SK-N-SH treated with all-trans-retinoic acid at 6 μM for 48 hours (cell line): ENCODE data around the gene ACBD6.

Source experiments
- ATAC-seq: fragments of 200-7000 bp; cut with Tn5 transposase; 3 replicates; pipeline ENCODE4 v1.9.1; 2020; ENCODE audit warnings: mild to moderate bottlenecking, moderate library complexity
- ARNTL ChIP-seq: fragments of 450-650 bp; formaldehyde crosslinking; IDR thresholded peaks from 2 replicates; pipeline ENCODE4 v1.5.0; 2020; ENCODE audit warnings: low read depth, mild to moderate bottlenecking, moderate library complexity, borderline replicate concordance
- BACH2 ChIP-seq: fragments of 250-450 bp; sonication (Bioruptor Pico); IDR thresholded peaks from 2 replicates; pipeline ENCODE4 v1.9.0; 2021; ENCODE audit warnings: mild to moderate bottlenecking, borderline replicate concordance
- CREB5 ChIP-seq: fragments of 250-450 bp; sonication (Bioruptor Pico); IDR thresholded peaks from 2 replicates; pipeline ENCODE4 v1.5.1; 2020; ENCODE audit warnings: low read depth, mild to moderate bottlenecking, moderate library complexity
- CSDC2 ChIP-seq: fragments of 250-450 bp; sonication (Bioruptor Pico); IDR thresholded peaks from 2 replicates; pipeline ENCODE4 v1.5.0; 2020; ENCODE audit warnings: mild to moderate bottlenecking, moderate library complexity
- GLIS3 ChIP-seq: fragments of 250-450 bp; sonication (Bioruptor Pico); IDR thresholded peaks from 2 replicates; pipeline ENCODE4 v1.5.0; 2020; ENCODE audit warnings: mild to moderate bottlenecking, moderate library complexity
- ISL1 ChIP-seq: fragments of 250-450 bp; sonication (Bioruptor Pico); IDR thresholded peaks from 2 replicates; pipeline ENCODE4 v2.1.2; 2022; ENCODE audit warnings: mild to moderate bottlenecking, moderate library complexity
- OSR1 ChIP-seq: fragments of 250-450 bp; sonication (Bioruptor Pico); IDR thresholded peaks from 2 replicates; pipeline ENCODE4 v1.8.0; 2022; ENCODE audit warnings: moderate library complexity, mild to moderate bottlenecking, inconsistent platforms
- PATZ1 ChIP-seq: fragments of 250-450 bp; sonication (Bioruptor Pico); IDR thresholded peaks from 2 replicates; pipeline ENCODE4 v1.8.0; 2020; ENCODE audit warnings: mild to moderate bottlenecking, moderate library complexity, borderline replicate concordance
- POU6F1 ChIP-seq: fragments of 250-450 bp; sonication (Bioruptor Pico); IDR thresholded peaks from 2 replicates; pipeline ENCODE4 v1.8.0; 2021; ENCODE audit warnings: low read depth, mild to moderate bottlenecking, moderate library complexity, borderline replicate concordance
- RARB ChIP-seq: fragments of 250-450 bp; sonication (Bioruptor Pico); IDR thresholded peaks from 2 replicates; pipeline ENCODE4 v1.8.0; 2021; ENCODE audit warnings: mild to moderate bottlenecking, moderate library complexity
- SNAI2 ChIP-seq: fragments of 250-450 bp; sonication (Bioruptor Pico); IDR thresholded peaks from 2 replicates; pipeline ENCODE4 v1.5.0; 2020; ENCODE audit warnings: mild to moderate bottlenecking, moderate library complexity
- TCF4 ChIP-seq: fragments of 250-450 bp; sonication (Bioruptor Pico); IDR thresholded peaks from 2 replicates; pipeline ENCODE4 v1.8.0; 2021; ENCODE audit warnings: mild to moderate bottlenecking, moderate library complexity, borderline replicate concordance
- TOX ChIP-seq: fragments of 250-450 bp; sonication (Bioruptor Pico); IDR thresholded peaks from 2 replicates; pipeline ENCODE4 v1.8.0; 2021; ENCODE audit warnings: mild to moderate bottlenecking, moderate library complexity, borderline replicate concordance
- TSHZ2 ChIP-seq: fragments of 250-450 bp; sonication (Bioruptor Pico); IDR thresholded peaks from 2 replicates; pipeline ENCODE4 v1.5.0; 2020; ENCODE audit warnings: mild to moderate bottlenecking, moderate library complexity
- ZC3H10 ChIP-seq: fragments of 250-450 bp; sonication (Bioruptor Pico); IDR thresholded peaks from 2 replicates; pipeline ENCODE4 v1.5.1; 2021; ENCODE audit warnings: mild to moderate bottlenecking, moderate library complexity
- ZFP3 ChIP-seq: fragments of 250-450 bp; sonication (Bioruptor Pico); IDR thresholded peaks from 2 replicates; pipeline ENCODE4 v1.5.0; 2020; ENCODE audit warnings: mild to moderate bottlenecking, moderate library complexity
- ZFP30 ChIP-seq: fragments of 450-650 bp; formaldehyde crosslinking; IDR thresholded peaks from 2 replicates; pipeline ENCODE4 v1.5.0; 2022; ENCODE audit warnings: mild to moderate bottlenecking, moderate library complexity
- ZNF70 ChIP-seq: fragments of 450-650 bp; formaldehyde crosslinking; IDR thresholded peaks from 2 replicates; pipeline ENCODE4 v1.5.0; 2020; ENCODE audit warnings: mild to moderate bottlenecking, moderate library complexity
- ZNF8 ChIP-seq: fragments of 450-650 bp; formaldehyde crosslinking; IDR thresholded peaks from 2 replicates; pipeline ENCODE4 v1.5.0; 2020; ENCODE audit warnings: mild to moderate bottlenecking, moderate library complexity

Gene ACBD6

GRCh38 chr1:180258290-180258689 is 244.1 kb downstream of the ACBD6 start:
- no peak for ATAC-seq
- TF ChIP-seq PATZ1 (CRISPR knock-in tag) (no peak), POU6F1 (no peak), ISL1 (no peak), ZNF8 (no peak), TCF4 (CRISPR knock-in tag) (no peak), ZC3H10 (CRISPR knock-in tag) (no peak), ARNTL (no peak), SNAI2 (CRISPR knock-in tag) (no peak), CREB5 (CRISPR knock-in tag) (no peak)

- no peak for ATAC-seq
- TF ChIP-seq ZC3H10 (CRISPR knock-in tag): no peak
- TF ChIP-seq CSDC2 (CRISPR knock-in tag): no peak
- no peak for TF ChIP-seq SNAI2 (CRISPR knock-in tag)
- TF ChIP-seq ZNF8: no peak
- no peak for TF ChIP-seq TSHZ2 (CRISPR knock-in tag)
- TF ChIP-seq ZFP3: no peak
- no peak for TF ChIP-seq ZNF70 (CRISPR knock-in tag)
- TF ChIP-seq ZFP30 (CRISPR knock-in tag): no peak
These were observed 244.9 kb downstream of the ACBD6 start for GRCh38 chr1:180257486-180257885.

- no peak for ATAC-seq
- TF ChIP-seq CSDC2 (CRISPR knock-in tag): no peak
These were observed 245.4 kb downstream of the ACBD6 start for GRCh38 chr1:180257028-180257386.

- ATAC-seq: no peak
- TF ChIP-seq ZC3H10 (CRISPR knock-in tag): no peak
- TF ChIP-seq ZNF8: no peak
- no peak for TF ChIP-seq GLIS3
- no peak for TF ChIP-seq OSR1 (CRISPR knock-in tag)
- TF ChIP-seq PATZ1 (CRISPR knock-in tag): no peak
- no peak for TF ChIP-seq SNAI2 (CRISPR knock-in tag)
- TF ChIP-seq ISL1: no peak
- no peak for TF ChIP-seq TSHZ2 (CRISPR knock-in tag)
- TF ChIP-seq BACH2 (CRISPR knock-in tag): no peak
- no peak for TF ChIP-seq TOX
- TF ChIP-seq RARB: no peak
- no peak for TF ChIP-seq ZFP30 (CRISPR knock-in tag)
- no peak for TF ChIP-seq POU6F1
- TF ChIP-seq CREB5 (CRISPR knock-in tag): no peak
These were observed 245.9 kb downstream of the ACBD6 start for GRCh38 chr1:180256341-180257027.
